Measurements from ENCODE around the gene TMPRSS9. TPM values are rescaled to one million over a fixed set of nuclear protein-coding genes. Genes with fewer than 3 reads are reported as not detected.

Gene TMPRSS9
- total RNA-seq, 4 donors from 2014 or later = 0.13 to 0.78 TPM; not detected in 2

DNA sequence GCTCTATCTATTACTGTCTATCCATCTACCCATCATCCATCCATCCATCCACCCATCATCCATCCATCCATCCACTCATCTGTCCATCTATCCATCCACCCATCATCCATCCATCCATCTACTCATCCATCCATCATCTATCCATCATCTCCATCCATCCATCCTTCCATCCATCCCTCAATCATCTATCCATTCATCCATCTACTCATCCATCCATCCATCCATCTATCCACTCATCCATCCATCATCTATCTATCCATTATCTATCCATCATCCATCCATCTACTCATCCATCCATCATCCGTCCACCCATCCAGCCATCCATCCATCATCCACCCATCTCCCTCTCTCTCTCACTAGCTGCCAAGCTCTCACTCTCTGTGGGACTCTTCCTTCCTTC, 80.5 kb downstream of the TMPRSS9 start:
- H3K36me3 ChIP-seq = peaks cover 0 to 8% of the 10 kb centered on the region in 2 donors

DNA sequence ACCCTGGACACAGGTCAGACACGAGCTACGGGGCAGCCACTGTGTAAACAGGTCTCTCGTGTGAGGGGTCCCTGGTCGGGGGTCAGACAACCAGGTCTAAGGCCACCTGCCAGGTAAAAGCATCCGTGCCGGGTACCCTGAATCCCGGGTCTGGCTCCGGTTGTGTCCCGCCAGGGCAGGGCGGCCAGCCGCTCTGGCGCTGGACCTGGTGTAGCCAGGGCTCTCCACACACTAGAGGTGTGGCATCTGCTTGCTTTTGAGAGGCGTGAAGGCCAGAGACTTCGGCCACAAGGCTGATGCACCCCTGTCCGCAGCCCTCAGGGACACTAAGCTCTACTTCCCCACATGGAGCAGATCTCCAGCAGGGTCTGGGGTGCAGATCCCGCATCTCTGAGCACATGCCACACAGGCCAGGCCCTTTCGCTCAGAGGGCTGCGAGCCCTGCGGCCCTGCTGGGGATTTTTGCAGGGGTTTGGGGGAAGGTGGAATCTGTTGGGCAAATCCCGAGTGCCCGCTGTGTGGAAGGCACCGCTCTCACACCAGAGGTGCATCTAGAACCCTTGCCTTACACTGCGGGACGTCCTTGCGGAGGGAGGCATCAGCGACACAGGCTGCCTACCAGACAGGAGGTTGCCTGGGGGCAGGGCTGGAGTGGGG, 81.2 kb downstream of the TMPRSS9 start:
- DNase-seq = no peak
- Histone ChIP-seq H3K36me3 (peaks cover 0 to 8% of the 10 kb centered on the region in 2 donors), H3K4me3 (replicated peaks in 1 of 3) (no peak overlapping the region), H3K9me3 (no peaks in the 10 kb centered on the region), H3K4me1 (no peaks in the 10 kb centered on the region), H3K27me3 (no peaks in the 10 kb centered on the region), H3K27ac (no peak overlapping the region)
- TF ChIP-seq POLR2A (IDR thresholded peaks at IDR 0.05) (no peak), CTCF (IDR thresholded peaks at IDR 0.05) (no peak)
- intact Hi-C loops (cut with DNase I) = no loop called here
- WGBS, 2 donors = 95 to 99% methylated on average over 17 to 18 of the region's 26 CpGs

More for the DNA sequence above, 80.5 kb downstream of the TMPRSS9 start:
- intact Hi-C loops (cut with DNase I) = no loop called here
- Histone ChIP-seq H3K9me3 (no peaks in the 10 kb centered on the region), H3K4me3 (replicated peaks in 1 of 3) (no peak overlapping the region), H3K27ac (no peak overlapping the region), H3K27me3 (no peaks in the 10 kb centered on the region), H3K4me1 (no peaks in the 10 kb centered on the region)
- TF ChIP-seq POLR2A (IDR thresholded peaks at IDR 0.05) (no peak), CTCF (IDR thresholded peaks at IDR 0.05) (no peak)
- WGBS, 2 donors = 98 to 100% methylated on average over 1 of the region's 1 CpG
- DNase-seq = no peak

- Histone ChIP-seq H3K27me3 (no peaks in the 10 kb centered on the region), H3K27ac (no peak overlapping the region), H3K9me3 (no peaks in the 10 kb centered on the region), H3K4me1 (no peaks in the 10 kb centered on the region), H3K36me3 (no peaks in the 10 kb centered on the region), H3K4me3 (replicated peaks in 1 of 3) (no peak overlapping the region)
- intact Hi-C loops (cut with DNase I) = no loop called here
- TF ChIP-seq POLR2A (IDR thresholded peaks at IDR 0.05) (no peak), CTCF (IDR thresholded peaks at IDR 0.05) (no peak)
- WGBS, 2 donors = 92 to 96% methylated on average over 11 to 22 of the region's 22 CpGs
- no peak for DNase-seq
Measured at GRCh38 chr19:2443116-2443784, 83.2 kb downstream of the TMPRSS9 start.

GRCh38 chr19:2443785-2444182, 83.7 kb downstream of the TMPRSS9 start:
- no peak overlapping the region for H3K4me3 ChIP-seq (replicated peaks in 1 of 3)
- no peak overlapping the region for H3K27ac ChIP-seq
- H3K4me1 ChIP-seq = no peaks in the 10 kb centered on the region
- no peaks in the 10 kb centered on the region for H3K27me3 ChIP-seq
- H3K9me3 ChIP-seq = no peaks in the 10 kb centered on the region
- no peak for DNase-seq
- intact Hi-C loops (cut with DNase I) = no loop called here
- 88 to 89% methylated on average over 4 to 13 of the region's 17 CpGs for WGBS, 2 donors
- H3K36me3 ChIP-seq = no peaks in the 10 kb centered on the region
- TF ChIP-seq CTCF (IDR thresholded peaks at IDR 0.05) (no peak), POLR2A (IDR thresholded peaks at IDR 0.05) (no peak)

Measured in thyroid gland (tissue), 4 donors.